HG03520 (cell line): ENCODE results near the gene HSD11B1L.
"Not testable (repeated sequence)": the region's sequence is repeated elsewhere in the genome, so short reads cannot be mapped to it uniquely, and the experiment has no call there.

Source experiments
- ATAC-seq: cut with Tn5 transposase; IDR thresholded peaks from one replicate; pipeline ENCODE4 v1.9.1; 2021; ENCODE audit warnings: mild to moderate bottlenecking, moderate library complexity; ENCODE audit not compliant: unreplicated experiment

Gene HSD11B1L

DNA sequence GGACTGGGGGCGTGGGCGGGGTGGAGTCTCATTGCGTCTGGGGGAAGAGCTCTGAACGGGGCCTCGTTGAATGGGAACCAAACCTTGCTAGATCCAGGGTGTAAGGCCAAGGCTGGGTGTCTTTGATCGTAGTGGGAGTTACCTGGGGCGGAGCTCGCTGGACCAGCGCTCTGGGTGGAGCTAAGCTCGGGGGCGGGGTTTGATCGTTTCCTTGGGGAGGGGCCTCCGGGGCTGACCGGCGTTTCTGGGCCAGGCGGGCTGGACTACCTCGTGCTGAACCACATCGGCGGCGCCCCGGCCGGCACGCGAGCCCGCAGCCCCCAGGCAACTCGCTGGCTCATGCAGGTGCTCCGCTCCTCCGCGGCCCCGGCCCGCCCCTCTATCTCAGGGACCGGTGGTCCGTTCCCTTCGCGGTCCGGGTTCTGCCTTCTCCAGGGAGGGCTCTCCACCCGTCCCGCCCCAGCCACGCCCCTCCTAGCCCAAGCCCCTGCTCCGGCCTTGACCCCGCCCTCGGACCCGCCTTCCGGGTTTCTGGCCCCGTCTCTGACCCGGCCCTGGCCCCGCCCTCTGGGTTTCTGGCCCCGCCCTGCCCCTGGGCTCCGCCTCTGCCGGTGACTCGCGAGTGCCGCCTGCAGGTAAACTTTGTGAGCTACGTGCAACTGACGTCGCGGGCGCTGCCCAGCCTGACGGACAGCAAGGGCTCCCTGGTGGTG is 6.0 kb downstream of the HSD11B1L start:
- peak; percentile 39 for ATAC-seq

DNA sequence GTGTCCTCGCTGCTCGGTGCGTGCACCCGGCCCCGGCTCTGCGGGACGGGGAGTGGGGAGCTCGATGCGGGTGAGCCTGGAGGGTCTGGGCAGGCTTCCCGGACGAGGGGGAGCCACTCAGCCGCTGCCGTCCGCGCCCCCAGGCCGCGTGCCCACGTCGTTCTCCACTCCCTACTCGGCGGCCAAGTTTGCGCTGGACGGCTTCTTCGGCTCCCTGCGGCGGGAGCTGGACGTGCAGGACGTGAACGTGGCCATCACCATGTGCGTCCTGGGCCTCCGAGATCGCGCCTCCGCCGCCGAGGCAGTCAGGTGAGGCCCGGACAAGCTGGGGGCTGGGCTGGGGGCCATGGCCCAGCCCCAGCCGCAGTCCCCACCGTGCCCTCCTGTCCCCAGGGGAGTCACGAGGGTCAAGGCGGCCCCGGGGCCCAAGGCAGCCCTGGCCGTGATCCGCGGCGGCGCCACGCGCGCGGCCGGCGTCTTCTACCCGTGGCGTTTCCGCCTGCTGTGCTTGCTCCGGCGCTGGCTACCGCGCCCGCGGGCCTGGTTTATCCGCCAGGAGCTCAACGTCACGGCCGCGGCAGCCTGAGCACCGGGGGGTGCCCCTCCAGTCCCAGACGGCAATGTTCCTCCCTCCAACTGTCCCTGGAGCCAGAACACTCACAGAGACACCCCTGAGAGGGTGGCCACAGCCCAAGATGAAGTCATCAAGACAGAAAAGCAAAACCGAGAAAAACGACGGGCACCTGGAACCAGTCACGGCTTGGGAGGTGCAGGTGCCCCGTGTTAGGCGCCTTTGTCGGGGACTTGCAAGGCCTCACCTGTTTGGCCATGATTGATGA is 6.8 kb downstream of the HSD11B1L start:
- no peak for ATAC-seq

DNA sequence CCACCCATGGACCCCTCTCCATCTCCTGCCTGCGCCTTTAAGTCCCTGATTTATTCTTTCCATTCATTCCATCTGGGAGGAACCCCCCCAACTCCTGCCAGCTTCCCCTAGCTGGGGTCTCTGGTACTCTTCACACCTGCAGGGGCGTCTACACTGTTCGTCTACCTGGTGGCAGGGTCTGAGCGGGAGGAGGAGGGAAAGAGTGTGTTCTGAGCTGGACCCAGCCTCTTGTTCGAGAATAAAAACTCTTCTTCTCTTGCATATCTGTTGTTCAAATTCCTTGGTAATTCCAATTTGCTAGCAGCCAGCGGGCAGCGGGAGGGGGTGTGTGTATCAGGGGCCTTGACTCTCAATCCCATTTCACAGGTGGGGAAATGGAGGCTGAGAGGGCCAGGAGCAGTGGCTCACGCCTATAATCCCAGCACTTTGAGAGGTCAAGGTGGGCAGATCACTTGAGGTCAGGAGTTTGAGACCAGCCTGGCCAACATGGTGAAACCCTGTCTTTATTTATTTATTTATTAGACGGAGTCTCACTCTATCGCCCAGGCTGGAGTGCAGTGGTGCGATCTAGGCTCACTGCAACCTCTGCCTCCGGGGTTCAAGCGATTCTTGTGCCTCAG is 7.5 kb downstream of the HSD11B1L start:
- ATAC-seq = not testable (repeated sequence)

DNA sequence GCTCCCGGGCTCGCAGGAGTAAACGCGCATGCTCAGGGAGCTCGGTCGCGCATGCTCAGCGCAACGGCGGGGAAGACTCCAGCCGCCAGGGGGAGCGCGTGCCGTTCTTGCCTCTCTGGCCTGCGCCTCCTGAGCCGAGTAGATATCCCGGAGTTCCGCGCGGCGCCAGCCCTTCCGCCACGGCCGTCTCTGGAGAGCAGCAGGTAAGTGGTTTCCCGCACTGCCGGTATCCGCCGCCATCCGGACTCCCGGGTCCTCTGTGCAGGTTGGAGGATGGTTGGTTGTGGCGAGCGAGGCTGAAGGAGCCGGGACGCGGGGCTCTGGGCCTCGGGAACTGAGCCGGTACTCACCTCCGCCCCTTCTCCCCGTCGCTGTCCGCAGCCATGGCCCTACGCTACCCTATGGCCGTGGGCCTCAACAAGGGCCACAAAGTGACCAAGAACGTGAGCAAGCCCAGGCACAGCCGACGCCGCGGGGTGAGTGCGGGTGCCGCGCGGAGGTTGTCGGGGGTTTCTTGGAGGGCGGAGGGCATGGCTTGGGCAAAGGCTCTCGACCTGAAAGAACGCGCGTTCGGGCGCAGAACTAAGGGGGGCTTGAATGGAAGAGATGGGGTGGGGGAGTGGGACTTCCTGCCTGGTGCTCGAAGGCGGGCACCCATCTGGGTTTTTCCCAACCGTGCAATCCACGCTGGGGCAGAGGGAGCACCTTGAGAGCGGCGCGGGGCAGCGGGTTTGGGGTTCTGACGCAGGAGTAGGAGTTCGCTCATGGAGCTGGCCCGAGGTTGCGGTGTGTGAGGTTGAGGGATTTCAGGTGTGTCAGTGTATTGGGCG is 9.5 kb downstream of the HSD11B1L start, which contains the start of gene RPL36:
Gene RPL36 (plus strand): TSS at position 171 of the 830 bp plus-strand sequence. CDS start 213 bp downstream, at position 384.
- peak; percentile 43 for ATAC-seq

DNA sequence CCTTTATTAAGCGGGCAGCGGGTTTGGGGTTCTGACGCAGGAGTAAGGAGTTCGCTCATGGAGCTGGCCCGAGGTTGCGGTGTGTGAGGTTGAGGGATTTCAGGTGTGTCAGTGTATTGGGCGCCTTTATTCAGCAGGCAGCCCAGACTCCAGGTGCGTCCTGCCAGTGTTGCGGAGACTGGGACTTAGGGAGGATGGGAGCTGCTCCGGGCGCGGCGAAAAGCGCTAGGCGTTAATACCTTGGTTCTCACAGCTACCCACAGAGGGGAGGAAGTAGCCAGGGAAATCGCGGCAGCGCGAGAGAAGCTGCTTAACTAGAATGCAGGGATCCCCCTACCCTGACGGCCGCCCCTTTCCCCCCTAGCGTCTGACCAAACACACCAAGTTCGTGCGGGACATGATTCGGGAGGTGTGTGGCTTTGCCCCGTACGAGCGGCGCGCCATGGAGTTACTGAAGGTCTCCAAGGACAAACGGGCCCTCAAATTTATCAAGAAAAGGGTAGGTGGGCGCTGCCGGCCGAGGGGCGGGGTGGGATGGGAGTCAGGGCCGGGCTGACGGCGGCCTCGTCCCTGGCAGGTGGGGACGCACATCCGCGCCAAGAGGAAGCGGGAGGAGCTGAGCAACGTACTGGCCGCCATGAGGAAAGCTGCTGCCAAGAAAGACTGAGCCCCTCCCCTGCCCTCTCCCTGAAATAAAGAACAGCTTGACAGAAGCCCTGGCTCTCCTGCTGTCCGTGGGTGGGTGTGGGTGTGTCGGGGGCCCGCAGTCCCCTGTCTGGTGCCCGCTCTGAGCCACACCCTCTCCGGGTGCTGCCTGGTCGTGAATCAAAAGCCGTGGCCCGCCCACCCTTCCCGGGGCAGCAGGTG is 10.4 kb downstream of the HSD11B1L start:
- no peak for ATAC-seq

DNA sequence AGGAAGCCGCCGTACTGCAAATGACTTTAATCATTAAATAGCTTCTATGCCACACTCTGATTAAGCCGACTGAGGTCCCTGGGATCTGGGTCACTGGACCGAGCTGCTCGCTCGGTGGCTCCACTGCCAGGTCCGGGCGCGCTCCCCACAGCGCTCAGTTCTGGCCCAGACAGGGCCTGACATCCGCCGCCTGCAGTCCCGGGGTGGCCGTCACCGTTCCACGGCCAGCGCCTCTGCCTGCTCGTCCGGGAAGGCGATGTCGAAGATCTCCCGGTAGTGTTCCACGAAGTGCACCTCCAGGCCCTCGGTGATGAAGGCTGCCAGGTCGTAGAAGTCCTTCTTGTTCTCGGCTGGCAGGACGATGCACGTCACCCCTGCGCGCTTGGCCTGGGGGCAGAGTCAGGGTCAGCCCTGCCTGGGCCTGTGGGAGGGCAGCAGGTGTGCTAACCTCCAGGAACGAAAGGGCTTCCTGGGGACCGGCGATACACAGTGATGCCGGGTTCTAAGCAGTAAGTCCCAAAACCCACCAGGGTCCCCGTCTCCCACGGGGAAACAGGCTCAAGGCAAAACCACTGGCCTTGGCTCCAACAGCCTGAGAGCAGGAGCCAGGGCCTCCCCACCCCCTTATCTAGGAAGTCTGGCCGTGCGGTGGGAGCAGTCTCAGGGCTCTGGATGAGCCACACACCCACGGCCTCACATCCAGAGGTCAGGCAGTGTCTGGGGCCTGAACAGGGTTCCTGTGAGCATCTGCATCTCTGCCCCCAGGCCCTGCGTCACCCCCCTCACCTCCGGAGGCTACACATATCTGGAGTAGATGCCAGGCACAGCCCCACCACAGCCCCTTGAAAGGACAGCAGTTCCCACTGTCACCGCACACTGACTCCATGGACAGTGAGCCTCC is 11.2 kb downstream of the HSD11B1L start:
- no peak for ATAC-seq

DNA sequence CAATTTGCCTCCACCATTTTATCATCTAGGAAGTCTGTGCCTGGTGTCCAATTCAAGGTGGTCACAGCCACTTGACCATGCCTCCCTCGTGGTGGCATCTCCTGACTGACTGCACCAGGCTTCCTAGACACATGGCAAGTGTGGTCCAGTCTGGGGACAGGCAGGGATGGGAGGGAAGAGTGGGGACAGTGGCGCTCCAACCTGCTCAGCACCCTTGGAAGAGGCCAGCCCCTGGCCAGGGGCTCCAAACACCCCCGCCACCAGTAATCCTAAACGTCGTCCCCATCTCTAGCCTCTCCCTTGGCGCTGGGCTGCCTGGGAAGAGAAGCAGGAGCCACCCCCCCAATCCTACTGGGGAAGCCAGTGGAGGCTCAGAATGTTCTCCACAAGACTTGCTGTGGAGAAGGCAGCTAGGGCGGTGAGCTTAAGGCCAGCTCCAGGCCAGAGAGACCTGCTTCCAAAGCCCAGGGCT is 11.9 kb downstream of the HSD11B1L start:
- ATAC-seq = no peak

DNA sequence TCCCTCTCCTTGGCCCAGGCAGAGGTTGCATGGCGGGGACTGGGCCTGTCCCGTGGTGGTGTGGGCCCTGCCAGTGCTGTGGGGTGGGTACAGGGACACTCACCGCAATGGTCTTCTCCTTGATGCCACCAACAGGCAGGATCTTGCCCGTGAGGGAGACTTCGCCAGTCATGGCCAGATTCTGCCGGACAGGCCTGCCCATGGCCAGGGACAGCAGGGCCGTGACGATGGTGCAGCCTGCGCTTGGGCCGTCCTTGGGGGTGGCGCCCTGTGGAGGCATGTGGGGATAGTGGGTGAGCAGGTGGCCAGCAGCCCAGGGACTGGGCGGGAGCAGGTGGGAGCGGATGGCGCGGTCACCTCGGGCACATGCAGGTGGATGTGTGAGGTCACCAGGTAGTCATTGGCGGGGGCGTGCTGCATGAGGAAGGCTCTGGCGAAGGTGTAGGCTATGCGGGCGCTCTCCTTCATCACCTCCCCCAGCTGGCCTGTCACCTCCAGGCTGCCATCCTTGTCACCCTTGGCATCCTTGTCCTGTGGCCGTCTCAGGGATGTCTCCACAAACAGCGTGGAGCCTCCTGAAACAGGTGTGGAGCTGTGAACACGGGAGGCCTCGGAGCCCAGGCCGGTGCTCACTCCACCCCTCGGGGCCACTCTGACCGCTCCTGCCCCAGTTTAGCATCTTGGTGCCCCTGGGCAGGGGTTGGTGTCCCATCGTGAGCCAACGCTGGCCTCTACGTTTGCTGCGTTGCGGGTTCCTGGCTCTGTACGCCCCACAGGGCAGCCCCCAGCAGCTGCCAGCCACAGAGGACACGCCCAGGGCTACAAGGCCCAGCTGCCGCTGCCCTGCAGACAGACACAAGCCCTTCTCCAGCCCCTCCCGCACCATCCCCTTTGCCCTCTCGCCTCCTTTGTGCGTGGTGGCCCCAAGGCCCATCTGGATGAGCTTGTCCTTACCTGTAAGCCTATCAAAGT is 12.7 kb downstream of the HSD11B1L start:
- no peak for ATAC-seq

DNA sequence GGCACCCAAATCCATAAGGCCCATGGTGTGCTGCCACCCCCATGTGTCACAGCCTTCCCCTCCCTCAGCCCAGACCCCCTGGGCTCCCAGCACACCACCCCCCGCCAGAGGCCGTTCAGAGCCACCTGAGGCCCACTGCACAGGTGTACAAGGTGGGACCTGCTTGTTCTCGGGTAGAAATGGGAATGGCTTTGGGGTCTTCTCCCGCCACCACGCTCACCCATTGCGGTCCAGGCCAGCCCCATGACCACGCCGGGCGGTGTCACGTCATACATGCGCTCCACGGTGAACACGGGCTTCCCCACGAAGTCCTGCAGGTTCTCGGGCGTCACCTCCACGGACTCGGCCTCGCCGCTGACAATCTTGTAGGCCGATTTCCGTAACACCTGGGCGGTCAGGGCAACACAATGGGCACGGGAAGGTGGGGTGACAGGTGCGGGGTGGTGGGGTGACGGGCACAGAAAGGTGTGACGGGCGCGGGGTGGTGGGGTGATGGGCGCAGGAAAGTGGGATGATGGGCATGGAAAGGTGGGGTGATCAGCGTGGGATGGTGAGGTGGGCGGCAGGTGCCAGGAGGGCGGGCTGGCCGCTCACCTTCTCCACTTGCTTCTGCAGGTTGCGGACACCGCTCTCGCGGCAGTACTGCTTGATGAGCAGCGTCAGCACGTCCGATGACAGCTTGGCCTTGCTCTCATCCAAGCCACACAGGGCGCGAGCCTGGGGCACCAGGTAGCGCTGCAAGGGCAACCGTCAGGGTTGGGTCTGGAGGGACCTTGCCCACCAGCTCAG is 13.5 kb downstream of the HSD11B1L start:
- no peak for ATAC-seq

DNA sequence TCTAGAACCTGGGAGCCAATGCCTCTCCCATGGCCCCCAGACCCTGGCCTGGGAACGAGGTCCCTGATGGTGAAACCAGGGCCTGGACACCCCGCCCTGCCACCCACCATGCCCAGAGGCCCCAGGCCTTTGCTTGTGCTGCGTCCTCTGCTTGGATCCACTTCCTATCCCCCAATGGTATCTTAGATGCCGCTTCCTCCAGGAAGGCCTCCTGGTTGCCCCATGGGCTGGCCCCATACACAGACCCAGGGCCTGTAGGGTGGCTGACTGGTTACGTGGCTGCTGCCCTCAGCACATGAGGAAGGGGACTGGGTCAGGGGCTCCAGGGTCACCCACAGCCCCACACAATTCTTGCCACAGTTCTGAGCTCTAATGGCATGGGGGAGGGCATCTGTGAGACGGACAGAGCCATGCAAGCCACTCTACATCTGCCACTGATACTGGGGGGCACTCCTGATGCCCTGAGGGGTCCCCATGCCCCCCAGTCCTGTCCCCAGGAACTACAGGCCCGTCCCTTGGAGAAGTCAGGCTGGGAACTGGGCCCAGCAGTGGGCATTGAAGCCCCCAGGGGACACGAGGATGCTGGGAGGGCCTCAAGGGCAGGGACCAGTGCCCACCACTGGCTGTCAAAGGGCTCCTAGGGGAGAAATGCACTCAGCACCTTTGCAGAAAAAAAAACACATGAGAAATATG is 14.3 kb downstream of the HSD11B1L start:
- ATAC-seq = no peak

DNA sequence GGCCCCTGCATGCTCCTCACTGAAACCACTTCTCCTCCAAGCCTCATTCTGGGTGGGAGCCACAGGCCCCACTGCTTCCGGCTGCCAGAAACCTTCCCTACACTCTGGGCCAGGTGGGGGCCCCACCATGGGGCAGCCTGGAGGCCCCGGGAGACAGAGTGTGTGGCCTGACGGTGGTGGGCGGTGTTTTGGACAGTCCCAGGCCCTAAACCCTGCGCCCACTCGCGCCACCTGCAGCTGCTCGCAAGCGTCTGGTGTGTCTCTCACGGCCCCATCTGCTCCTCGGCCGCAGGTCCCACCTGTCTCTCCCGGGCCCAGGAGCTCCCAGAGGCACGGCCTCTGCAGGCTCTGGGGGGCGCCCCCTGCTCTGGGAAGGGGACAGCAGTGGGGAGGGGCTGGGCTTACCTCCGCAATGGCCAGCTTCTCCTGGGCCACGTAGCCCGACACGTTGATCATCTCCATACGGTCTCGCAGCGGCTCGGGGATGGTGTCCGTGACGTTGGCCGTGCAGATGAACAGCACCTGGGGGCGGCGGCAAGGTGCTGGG is 14.9 kb downstream of the HSD11B1L start:
- ATAC-seq = no peak

DNA sequence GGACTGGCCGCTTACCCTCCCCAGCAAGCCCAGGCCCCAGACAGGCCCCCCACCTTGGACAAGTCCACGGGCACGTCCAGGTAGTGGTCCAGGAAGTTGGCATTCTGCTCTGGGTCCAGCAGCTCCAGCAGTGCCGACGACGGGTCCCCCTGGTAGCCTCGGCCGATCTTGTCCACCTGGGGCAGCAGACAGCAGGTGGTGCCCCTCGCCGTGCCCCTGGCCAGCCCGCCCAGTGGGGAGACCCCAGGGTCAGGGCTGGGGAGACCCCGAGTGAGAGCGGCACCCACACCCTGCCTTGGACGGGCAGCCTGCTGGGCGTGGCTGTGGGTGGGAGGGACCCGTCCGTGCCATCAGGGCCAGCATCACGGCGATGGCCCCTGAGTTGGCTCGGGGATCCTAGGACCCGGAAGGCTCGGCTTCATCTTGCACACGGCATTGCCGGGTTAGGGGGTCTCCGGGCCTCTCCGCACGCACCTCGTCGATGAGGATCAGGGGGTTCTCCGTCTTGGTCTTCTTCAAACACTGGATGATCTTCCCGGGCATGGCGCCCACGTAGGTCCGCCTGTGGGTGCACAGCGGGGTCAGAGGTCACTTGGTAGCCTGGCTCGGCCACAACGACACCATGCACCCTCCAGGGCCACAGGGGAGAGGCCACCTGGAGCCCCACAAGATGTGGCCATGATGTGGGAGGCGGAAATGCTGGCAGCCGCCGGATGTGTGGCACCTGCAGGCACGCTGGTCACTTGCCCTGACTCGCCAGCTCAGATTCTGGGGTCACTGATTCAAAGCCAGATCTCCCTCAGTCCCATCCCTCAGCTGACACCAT is 15.6 kb downstream of the HSD11B1L start:
- no peak for ATAC-seq

DNA sequence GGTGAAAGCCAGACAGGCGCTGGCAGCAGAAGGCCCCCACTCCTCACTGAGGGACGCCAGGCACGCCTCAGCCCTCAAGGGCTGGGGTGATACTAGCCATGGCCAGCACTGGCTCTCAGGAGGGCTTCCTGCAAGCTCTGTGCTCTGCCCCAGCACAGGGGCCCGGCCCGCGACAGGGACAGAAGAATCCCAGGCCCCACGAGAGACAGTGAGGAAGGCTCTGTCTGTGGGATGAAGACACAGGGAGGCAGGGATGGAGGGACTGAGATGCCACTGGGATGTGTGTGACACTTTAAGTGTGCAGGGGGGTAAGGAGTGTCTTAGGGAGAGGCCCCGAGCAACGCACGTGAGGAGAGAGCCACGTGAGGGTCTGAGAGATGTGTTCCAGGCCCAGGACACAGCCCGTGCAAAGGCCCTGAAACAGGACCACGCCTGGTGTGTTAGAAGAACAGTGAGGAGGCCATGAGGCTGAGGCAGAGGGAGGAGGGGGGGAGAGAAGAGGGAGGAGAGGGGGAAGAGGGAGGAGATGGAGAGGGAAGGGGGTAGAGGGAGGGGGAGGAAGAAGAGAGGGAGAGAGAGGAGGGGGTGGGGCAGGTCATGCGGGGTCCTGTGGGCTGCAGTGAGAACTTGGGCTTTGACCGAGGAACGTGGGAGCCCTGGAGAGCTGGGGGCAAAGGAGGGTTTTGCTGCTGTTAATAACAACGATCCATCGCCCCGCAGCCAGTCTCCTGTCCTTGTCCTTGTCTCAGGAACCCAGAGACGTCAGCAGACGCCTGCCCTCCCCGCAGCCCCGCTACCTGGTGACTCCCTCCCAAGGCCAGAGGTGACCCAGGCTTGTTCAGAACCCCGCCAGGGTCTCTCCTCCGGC is 16.4 kb downstream of the HSD11B1L start:
- ATAC-seq = no peak
